ENCODE data around the gene WNT3. TPM values are rescaled to one million over a fixed set of nuclear protein-coding genes. Genes with fewer than 3 reads are reported as not detected.
"Not testable (repeated sequence)": the region's sequence is repeated elsewhere in the genome, so short reads cannot be mapped to it uniquely, and the experiment has no call there.

The WNT3 gene
- total and polyA plus RNA-seq, 10 of the 15 experiments (the other 5 are each of a cell fraction or from before 2014, with no cell fraction given) = 0.01 to 0.03 TPM; not detected in 8

GRCh38 chr17:46769531-46770438, 48.7 kb downstream of the WNT3 start:
- POLR2A ChIA-PET = no interaction called here
- H3K4me3 ChIP-seq = no peak overlapping the region
- BruUV-seq (replicated peaks) = no TSS peak
- no peak overlapping the region for H2AFZ ChIP-seq (ENCODE audit: control insufficient read depth, low read depth, low read length)
- in situ Hi-C loops (cut with MboI) = no loop called here
- FAIRE-seq (no peak), DNase-seq (ENCODE audit: low read depth, low spot score) (no peak), ATAC-seq (no peak)
- no peaks in the 10 kb centered on the region for H3K9me3 ChIP-seq (replicated peaks; ENCODE audit: control insufficient read depth, insufficient read depth, low read length)
- intact Hi-C loops (cut with micrococcal nuclease; ENCODE audit: unreplicated experiment) = loop anchor here (10.0 kb wide), 1 partner anchor 75 kb away; no protein-coding TSS in a partner anchor
- H3K4me1 ChIP-seq (ENCODE audit: control insufficient read depth, insufficient read depth, low read length) = 0 out of 2 replicates have a peak, but pooled peaks cover 4% of the 10 kb centered on the region
- RAD21 ChIA-PET (ENCODE audit: unreplicated experiment) = no interaction called here
- H3K79me2 ChIP-seq (ENCODE audit: control insufficient read depth, insufficient read depth, low read length) = no peaks in the 10 kb centered on the region
- H3K27ac ChIP-seq (ENCODE audit: control insufficient read depth, insufficient read depth) = no peak overlapping the region
- TF ChIP-seq HDGF (IDR thresholded peaks at IDR 0.05) (no peak), CEBPZ (IDR thresholded peaks at IDR 0.05; ENCODE audit: low read depth, low read length) (no peak), BCL11A (IDR thresholded peaks at IDR 0.05; ENCODE audit: low read depth, low read length) (no peak), TCF7 (IDR thresholded peaks at IDR 0.05; ENCODE audit: borderline replicate concordance) (no peak)
- H4K20me1 ChIP-seq (ENCODE audit: control insufficient read depth, insufficient read depth) = no peaks in the 10 kb centered on the region
- SMC1A ChIA-PET (ENCODE audit: uncharacterized antibody, unreplicated experiment) = no interaction called here
- WGBS (ENCODE audit: insufficient coverage, insufficient replicate concordance, low lambda C conversion rate, missing lambda C conversion rate) = 54% methylated on average over 51 of the region's 56 CpGs
- H3K27me3 ChIP-seq (replicated peaks in 1 of 2; ENCODE audit: control insufficient read depth in 2 of 2, insufficient read depth in 2 of 2, low read length in 1 of 2) = peaks cover 10 to 14% of the 10 kb centered on the region in 2 experiments; a peak in 3 of 4 replicates
- H3K9ac ChIP-seq (ENCODE audit: control insufficient read depth, insufficient read depth, low read length) = no peak overlapping the region
- H3K36me3 ChIP-seq (ENCODE audit: control insufficient read depth in 2 of 2, insufficient read depth in 2 of 2, low read length in 1 of 2) = no peaks in the 10 kb centered on the region
- 0 out of 2 replicates have a peak overlapping the region, but pooled peaks have one; percentile 42 for H3K4me2 ChIP-seq (ENCODE audit: control insufficient read depth, insufficient read depth)
- CTCF ChIA-PET = no interaction called here

GRCh38 chr17:46768896-46769295, 49.6 kb downstream of the WNT3 start:
- H3K9ac ChIP-seq (ENCODE audit: control insufficient read depth, insufficient read depth, low read length); in situ Hi-C loops (cut with MboI); FAIRE-seq; H4K20me1 ChIP-seq (ENCODE audit: control insufficient read depth, insufficient read depth); H3K4me3 ChIP-seq; H3K36me3 ChIP-seq (ENCODE audit: control insufficient read depth in 2 of 2, insufficient read depth in 2 of 2, low read length in 1 of 2); H3K79me2 ChIP-seq (ENCODE audit: control insufficient read depth, insufficient read depth, low read length); H3K9me3 ChIP-seq (replicated peaks; ENCODE audit: control insufficient read depth, insufficient read depth, low read length); BruUV-seq (replicated peaks); H3K27ac ChIP-seq (ENCODE audit: control insufficient read depth, insufficient read depth); H2AFZ ChIP-seq (ENCODE audit: control insufficient read depth, low read depth, low read length); RAD21 ChIA-PET (ENCODE audit: unreplicated experiment); intact Hi-C loops (cut with micrococcal nuclease; ENCODE audit: unreplicated experiment); CTCF ChIA-PET; SMC1A ChIA-PET (ENCODE audit: uncharacterized antibody, unreplicated experiment); DNase-seq (ENCODE audit: low read depth, low spot score); POLR2A ChIA-PET; ATAC-seq; H3K4me1 ChIP-seq (ENCODE audit: control insufficient read depth, insufficient read depth, low read length); H3K4me2 ChIP-seq (ENCODE audit: control insufficient read depth, insufficient read depth): not testable (repeated sequence)
- 83% methylated on average over 14 of the region's 14 CpGs for WGBS (ENCODE audit: insufficient coverage, insufficient replicate concordance, low lambda C conversion rate, missing lambda C conversion rate)
- peaks cover 10 to 14% of the 10 kb centered on the region in 2 experiments; a peak in 3 of 4 replicates for H3K27me3 ChIP-seq (replicated peaks in 1 of 2; ENCODE audit: control insufficient read depth in 2 of 2, insufficient read depth in 2 of 2, low read length in 1 of 2)

Data from GM12878 (cell line).